ENCODE results near the gene CADPS2.
"Not testable (repeated sequence)": the region's sequence is repeated elsewhere in the genome, so short reads cannot be mapped to it uniquely, and the experiment has no call there.

The CADPS2 gene

DNA sequence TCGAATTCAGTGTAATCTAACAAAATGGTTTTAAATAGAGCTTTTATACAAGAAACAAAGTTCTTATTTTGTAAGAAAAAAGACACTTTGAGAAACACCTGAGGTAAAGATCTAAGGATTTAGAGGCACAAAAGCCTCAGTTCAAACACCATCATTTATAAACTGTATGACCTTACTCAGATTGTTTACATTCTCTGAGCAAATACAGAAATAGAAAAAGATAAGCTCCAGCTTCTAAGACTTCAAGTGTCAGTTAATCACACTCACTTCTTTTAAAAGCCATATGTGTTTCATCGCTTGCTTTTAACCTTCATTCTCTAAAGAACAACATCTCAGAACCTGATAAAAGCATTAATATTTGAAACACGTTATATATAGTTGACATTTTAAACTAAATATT, 27.9 kb downstream of the CADPS2 start:
- no peak for DNase-seq (ENCODE audit: low read depth, low spot score)
- H3K27ac ChIP-seq: no peak overlapping the region

DNA sequence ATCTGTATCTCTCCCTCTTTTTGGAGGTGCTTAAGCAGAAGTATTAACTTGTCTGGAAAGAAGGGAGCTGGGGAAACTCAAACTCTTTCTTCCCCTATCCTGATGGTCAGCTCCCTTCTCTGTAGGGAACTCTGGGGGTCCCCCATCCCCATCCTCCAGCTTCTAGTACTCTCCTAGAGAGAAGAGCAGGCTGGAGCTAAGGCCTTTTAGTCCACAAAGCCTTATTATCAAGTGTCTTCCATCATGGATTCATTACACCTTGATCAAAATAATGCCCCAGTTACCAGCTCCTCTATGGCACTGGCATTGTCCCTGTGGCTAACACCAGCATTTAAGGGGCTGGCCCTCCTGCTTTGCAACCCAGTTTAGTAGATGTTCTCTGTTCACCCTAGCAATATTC, 35.7 kb downstream of the CADPS2 start:
- H3K27ac ChIP-seq: no peak overlapping the region
- DNase-seq (ENCODE audit: low read depth, low spot score): no peak

DNA sequence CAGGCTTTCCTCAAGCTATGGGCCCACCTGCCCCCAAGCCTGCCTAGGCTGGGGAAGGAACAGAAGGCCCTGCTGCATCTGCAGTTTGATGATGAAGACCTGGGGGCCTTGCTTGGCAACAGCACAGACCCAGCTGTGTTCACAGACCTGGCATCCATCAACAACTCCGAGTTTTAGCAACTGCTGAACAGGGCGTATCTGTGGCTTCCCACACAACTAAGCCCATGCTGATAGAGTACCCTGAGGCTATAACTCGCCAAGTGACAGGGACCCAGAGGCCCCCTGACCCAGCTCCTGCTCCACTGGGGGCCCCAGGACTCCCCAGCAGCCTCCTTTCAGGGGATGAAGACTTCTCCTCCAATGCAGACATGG, 36.3 kb downstream of the CADPS2 start:
- H3K27ac ChIP-seq: no peak overlapping the region
- no peak for DNase-seq (ENCODE audit: low read depth, low spot score)

DNA sequence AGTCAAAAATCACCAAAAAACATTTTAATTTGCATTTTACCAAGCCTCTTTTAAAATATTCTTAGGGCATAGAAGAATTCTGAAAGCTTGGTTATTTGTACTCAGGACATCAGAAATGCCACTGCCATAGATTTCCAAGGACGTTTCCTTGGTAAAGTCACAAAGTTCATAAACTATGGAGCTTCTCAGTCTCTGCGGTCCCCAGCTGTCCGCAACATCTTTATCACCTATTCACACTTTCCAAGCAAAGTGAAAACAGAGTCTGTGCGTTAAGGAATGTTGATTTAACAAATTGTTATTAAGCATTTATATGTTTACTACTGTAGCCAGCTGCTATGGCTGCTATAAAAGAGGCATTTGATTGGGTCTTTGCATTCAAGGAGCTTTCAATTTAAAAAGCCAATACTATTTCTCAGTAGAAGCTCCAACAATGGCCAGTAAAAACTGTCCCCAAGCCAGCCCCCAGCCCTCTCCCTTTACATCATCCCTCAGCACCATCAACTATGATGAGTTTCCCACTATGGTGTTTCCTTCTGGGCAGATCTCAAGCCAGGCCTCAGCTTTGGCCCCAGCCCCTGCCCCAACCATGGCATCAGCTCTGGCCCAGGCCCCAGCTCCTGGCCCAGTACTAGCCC, 36.8 kb downstream of the CADPS2 start:
- DNase-seq (ENCODE audit: low read depth, low spot score): no peak
- H3K27ac ChIP-seq: no peak overlapping the region

DNA sequence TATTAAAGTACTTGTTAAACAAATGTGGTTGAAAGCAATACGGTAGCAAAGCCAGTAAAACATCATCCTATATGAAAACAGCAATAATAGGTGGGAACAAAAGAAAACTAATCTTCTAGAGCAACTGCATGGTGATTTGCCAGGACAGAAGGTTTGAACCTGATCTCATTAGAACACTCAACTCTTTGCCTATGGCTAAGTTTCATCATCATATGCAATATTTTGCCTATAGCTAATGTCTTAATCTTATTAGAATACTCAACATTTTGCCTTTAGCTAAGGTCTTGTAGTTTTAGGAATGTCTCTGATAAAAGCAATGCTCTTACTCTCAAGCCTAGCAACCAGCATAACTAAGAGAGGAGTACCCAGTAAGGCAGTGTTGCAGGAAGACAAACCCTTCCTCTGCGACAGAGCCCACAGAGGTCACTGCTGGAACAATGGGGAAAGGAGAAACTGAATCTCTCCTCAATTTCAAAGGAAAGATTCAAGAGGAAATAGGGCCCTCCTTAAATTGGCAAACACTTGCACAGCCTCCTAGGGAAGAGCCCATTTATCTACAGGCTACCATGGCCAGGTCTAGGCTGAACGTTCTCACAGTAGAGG, 38.3 kb downstream of the CADPS2 start:
- DNase-seq (ENCODE audit: low read depth, low spot score): no peak
- H3K27ac ChIP-seq: no peak overlapping the region

DNA sequence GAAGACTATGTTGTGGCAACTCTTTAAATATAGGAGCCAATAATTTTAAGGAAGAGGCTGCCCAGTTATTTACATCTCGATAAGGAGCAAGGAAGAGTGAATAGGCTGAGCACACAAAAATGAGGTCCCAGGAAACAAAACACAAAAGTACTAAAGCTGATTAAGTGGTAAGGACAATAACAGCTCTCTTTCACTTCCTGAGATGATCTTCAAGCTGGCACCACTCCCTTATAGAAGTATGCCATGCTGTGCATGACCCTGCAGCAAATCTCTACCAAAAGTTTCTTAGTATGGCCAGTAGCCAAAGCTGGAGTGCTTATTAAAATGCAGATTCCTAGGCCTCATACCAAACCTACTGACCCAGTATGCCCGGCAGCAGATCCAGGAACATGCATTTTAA, 39.7 kb downstream of the CADPS2 start:
- DNase-seq (ENCODE audit: low read depth, low spot score): no peak
- no peak overlapping the region for H3K27ac ChIP-seq

DNA sequence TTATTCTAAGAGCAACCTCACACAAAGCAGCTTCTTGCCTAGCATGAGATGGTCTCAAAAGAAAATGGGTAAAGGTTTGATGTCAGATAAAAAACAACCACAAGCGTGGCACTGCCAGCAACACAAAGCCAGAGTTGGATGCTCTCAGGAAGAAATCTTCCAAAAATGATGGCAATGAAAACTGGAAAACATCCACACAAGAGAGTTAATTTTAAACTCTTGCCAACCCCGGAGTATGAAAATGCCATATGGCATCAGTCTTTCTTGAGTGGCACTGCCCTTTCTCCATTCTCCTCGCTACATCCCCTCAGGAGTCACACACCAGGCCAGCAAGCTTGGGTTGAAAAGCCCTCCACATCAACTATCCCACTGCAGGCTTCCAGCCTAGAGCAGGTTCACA, 41.0 kb downstream of the CADPS2 start:
- no peak for DNase-seq (ENCODE audit: low read depth, low spot score)
- no peak overlapping the region for H3K27ac ChIP-seq

DNA sequence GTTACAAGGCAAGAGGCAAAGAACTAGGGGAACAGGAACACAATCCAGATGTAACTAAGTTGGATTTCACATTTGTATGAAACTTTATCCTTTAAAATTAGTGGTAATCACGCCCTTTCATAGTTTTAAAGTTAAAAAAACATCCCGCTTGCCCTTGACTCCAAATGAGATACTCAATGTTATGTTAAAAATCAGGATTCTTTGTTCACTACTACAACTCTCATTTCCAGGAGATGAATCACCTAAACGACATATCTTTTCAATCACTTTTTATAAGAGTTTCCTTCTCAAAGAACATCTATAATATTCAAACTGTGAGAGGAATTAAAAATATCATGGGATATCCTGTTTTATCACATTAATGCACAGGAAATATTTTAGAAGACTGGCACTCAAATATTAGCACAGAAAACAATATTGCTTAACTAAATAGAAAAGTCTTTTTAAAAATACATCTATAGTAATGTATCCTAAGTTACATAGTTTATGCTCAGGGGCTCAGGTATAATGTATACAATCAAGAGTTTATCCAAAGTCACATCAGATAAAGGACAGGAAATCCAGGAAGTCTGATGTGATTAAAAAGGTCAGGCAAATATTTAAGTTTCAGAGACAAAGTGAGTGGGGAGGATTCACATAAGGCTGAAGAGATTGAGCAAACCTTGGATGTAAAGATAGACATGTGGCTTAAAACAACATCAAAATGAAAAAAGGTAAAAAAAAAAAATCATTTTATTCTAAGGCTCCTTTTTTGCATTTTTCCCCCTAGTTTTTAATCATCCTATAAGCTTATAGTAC, 41.9 kb downstream of the CADPS2 start:
- no peak for DNase-seq (ENCODE audit: low read depth, low spot score)
- H3K27ac ChIP-seq: no peak overlapping the region

DNA sequence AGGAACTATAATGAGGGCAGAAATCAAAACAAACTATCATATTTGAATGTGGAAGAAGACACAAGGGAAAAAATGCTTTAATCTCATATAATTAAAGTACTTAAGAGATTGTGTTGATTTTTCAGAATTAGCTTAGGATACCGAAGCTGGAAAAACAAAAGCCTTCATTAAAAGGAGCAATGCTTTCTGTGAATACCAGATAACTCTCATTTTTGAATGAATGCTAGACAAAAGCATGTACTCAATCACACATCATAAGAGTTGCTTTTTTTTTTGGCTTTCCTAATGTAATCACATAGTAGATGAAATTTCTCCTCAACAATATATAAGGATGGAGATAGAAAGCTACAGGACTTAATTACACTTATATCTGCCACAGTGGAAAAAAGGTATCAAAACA, 43.3 kb downstream of the CADPS2 start:
- DNase-seq (ENCODE audit: low read depth, low spot score): no peak
- no peak overlapping the region for H3K27ac ChIP-seq

DNA sequence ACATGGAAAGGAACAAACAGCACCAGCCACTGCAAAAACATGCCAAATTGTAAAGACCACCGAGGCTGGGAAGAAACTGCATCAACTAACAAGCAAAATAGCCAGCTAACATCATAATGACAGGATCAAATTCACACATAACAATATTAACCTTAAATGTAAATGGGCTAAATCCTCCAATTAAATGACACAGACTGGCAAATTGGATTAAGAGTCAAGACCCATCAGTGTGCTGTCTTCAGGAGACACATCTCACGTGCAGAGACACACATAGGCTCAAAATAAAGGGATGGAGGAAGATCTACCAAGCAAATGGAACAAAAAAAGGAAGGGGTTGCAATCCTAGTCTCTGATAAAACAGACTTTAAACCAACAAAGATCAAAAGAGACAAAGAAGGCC, 50.0 kb downstream of the CADPS2 start:
- not testable (repeated sequence) for H3K27ac ChIP-seq; DNase-seq (ENCODE audit: low read depth, low spot score)

DNA sequence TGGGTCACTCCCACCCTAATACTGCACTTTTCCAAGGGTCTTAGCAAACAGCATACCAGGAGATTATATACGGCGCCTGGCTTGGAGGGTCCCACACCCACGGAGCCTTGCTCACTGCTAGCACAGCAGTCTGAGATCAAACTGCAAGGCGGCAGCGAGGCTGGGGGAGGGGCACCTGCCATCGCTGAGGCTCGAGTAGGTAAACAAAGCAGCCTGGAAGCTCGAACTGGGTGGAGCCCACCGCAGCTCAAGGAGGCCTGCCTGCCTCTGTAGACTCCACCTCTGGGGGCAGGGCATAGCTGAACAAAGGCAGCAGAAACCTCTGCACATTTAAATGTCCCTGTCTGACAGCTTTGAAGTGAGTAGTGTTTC, 51.7 kb downstream of the CADPS2 start:
- DNase-seq (ENCODE audit: low read depth, low spot score); H3K27ac ChIP-seq: not testable (repeated sequence)

DNA sequence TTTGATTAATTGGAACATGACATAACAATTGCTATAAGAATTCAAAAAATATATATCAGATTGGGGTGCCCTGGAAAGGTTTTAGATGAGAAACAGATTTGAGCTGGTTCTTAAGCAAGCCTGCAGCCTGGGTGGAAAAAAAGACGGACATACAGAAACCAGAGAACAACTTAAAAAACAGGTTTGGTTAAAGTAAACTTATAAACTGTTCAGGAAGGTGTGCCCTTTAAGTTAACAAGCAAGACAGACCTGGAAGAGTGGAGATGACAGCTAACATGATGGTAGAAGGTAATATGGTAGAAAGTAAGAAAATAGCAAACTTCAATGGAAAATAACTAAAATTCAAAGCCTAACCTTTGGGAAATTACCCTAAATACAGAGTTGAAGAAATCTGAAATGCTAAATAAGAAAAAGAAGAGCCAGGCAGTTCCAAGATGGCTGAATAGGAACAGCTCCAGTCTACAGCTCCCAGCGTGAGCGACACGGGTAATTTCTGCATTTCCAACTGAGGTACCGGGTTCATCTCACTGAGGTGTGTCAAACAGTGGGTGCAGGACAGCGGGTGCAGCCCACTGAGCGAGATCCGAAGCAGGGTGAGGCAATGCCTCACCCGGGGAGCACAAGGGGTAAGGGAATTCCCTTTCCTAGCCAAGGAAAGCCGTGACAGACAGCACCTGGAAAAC, 52.2 kb downstream of the CADPS2 start:
- H3K27ac ChIP-seq: no peak overlapping the region
- DNase-seq (ENCODE audit: low read depth, low spot score): no peak

DNA sequence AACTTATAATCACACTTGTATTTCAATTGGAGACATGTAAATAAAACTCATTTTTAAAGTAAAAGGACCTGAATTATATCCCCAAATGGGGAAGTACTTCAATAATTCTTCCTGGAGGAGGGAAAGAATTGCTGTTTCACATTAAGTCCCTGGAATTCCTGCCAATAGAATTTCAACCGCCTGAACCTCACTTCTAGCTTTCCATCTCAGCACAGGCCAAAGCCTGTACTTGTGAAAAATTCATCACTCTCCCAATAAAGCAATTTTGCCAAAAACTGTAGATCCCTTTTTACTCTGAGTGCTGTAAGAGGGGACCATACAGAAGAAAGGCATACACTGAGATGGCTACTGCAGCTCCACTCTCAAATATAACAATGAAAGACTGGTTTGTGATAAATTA, 54.8 kb downstream of the CADPS2 start:
- H3K27ac ChIP-seq: no peak overlapping the region
- no peak for DNase-seq (ENCODE audit: low read depth, low spot score)

DNA sequence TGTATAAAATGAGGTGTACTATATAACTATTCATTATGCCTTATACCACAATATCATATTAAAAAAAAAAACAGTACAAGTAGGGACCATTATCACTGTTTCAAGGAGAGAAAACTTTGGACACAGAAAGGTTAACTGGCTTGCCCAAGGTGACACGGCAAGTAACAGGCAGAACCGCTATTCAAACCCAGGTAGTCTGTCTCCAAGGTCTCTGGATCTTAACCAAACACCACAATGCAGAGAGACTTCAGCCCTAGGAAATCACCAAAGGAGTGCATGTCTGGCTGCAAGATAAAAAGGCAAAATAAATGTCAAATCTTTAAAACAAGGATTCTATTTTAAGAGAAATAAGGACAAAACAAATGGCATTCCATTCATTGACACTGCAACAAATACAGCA, 56.3 kb downstream of the CADPS2 start:
- no peak overlapping the region for H3K27ac ChIP-seq
- no peak for DNase-seq (ENCODE audit: low read depth, low spot score)

DNA sequence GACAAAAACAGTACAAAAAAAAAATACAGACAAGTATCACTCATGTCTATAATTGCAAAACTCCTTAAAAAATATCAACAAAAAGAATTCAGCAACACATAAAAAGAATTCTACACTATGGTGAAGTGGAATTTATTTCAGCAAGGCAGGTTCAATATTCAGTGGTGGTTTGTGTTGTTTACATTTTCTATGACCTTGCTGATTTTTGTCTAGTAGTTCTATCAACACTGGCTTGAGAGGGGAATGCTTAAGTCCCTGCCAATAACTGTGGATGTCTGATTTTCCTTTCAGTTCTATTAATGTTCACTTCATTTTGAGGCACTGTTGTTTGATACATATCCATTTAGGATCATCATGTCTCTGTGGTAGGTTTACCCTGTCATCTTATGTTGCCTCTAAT, 58.5 kb downstream of the CADPS2 start:
- no peak for DNase-seq (ENCODE audit: low read depth, low spot score)
- no peak overlapping the region for H3K27ac ChIP-seq

DNA sequence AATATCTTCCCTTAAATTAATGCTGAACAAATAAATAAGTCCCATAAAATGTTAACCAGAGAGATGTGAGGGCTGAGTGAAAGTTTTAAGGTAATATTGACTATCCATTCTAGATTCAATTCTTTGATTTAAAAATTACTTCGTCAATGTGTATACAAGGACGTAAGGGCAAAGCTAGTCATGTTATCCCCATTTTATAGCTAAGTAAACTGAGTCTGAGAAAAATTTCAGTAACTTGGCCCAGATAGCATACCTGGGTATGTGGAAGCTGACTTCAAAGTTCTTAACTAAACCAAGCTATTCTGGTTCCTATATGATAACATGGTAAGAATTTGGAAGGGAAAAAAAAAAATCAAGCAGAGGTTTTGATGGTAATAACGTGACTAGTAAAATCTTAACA, 72.4 kb downstream of the CADPS2 start:
- no peak for DNase-seq (ENCODE audit: low read depth, low spot score)

DNA sequence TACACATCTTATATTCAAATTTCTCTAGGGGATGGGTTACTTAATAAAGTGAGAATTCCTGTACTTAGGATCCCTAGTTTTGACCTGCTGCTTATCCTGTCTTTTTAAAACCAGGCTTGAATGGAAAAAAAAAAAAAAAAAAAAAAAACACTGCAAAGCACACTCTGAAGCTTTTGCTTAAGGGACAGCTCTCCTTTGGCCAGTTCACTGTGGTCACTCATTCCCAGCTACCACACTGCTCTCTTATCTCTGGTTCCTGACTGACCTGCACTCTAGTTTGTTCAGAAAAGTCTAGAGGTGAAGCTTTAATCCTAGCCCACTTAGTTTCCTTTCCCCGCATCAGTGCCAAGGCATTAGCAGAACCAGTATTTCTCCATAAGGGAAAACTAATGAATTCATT, 82.4 kb downstream of the CADPS2 start:
- no peak for DNase-seq (ENCODE audit: low read depth, low spot score)
- no peak overlapping the region for H3K27ac ChIP-seq

More for the DNA sequence above, 72.4 kb downstream of the CADPS2 start:
- H3K27ac ChIP-seq: no peak overlapping the region

DNA sequence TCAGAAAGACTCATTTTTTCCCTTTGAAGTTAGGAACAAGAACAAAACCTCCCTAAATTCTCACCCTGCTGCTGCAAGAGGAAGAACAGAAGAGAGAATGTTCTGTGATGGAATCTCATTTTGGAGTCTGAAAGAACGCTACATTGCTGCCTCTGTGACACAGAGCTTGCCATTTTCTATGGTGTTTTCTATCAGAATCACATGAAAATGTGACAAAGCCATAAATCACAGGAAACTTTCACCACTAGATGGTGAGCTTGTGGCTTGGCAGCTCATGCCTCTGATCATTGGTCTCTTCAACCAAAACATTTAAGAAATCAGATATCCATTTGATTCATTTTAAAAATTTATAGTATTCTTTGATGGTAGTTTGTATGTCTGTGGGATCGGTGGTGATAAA, 82.9 kb downstream of the CADPS2 start:
- no peak for DNase-seq (ENCODE audit: low read depth, low spot score)
- H3K27ac ChIP-seq: no peak overlapping the region

DNA sequence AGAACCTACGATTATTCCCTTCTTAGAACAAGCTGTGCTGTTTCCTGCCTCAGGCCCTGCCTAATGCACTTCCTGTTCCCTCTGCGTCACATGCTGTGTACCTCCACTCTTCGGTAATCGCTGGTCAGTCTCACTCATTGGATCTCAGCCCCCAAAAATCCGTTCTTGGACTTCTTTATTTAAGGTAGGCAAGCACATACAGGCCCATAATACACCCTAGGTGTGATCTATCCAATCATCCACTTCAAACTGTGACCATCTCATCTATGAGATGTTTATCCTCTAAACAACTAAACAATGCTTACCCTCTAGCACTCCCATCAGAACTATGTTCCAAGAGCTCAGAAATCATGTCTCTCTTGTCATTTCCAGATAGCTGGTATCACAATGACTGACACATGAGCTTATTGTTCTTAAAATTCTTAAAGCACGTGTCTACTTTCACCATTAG, 83.9 kb downstream of the CADPS2 start:
- no peak overlapping the region for H3K27ac ChIP-seq
- no peak for DNase-seq (ENCODE audit: low read depth, low spot score)

DNA sequence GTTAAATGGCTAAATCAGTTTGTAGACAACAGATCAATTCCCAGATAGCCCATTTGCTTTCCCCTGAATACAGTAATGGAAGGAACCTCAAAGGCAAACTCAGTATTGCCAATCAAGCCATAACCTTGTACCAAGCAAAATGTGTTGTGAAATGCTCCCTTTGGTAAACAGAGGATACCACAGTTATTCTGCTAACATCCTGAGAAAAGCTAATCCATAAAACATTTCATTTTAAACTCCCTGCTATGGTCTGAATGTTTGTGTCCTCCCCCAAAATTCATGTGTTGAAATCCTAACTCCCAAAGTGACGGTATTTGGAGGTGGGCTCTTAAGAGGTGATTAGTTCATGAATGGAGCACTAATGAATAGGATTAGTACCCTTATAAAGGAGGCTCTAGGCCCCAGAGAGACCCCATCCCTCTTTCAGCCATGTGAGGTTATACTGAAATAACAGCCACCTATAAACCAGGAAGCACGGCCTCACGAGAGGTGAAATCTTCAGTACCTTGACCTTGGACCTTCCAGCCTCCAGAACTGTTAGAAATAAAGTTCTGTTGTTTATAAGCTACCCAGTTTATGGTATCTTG, 94.2 kb downstream of the CADPS2 start:
- H3K27ac ChIP-seq: no peak overlapping the region
- DNase-seq (ENCODE audit: low read depth, low spot score): no peak

DNA sequence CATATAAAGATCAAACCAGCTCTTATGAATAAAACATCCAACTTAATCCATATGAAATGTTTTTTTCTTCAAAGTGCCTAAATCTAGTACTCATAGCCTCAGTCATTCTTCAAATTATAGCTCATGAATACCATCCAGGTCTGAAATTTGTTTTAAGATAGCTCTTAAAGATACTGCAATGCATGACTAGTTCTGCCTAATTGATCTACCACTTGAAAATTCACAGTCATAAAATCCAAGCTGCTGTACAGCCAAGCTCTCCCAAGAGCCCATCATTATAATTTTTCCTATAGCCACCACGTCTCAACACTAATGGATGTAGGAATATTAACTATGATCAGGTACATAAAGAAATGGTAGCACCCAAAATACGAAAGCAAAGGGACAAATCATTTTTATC, 95.7 kb downstream of the CADPS2 start:
- DNase-seq (ENCODE audit: low read depth, low spot score): no peak
- H3K27ac ChIP-seq: no peak overlapping the region
